ENCODE data around the gene WNT9A.
A peak's percentile ranks its signal among the peaks of the same experiment; 100 is the strongest.

WNT9A gene

GRCh38 chr1:227954163-227954850, 6.6 kb upstream of the WNT9A start:
- no peak for DNase-seq

DNA sequence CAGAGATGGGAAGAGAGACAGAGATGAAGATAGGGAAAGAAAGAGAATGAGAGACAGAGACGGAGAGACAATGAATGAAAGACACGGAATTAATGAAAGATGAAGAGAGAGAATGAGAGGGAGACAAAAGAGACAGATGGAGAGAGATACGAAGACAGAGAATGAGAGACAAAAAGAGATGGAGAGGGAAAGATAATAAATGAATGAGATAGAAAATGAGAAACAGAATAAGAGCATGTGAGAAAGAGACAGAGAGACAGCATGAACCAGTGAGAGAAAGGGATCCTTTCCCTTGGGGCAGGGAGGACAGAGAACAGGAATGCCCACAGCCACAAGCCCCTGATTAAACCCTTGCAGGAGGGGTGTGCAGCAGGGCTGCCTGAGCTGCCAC, 5.3 kb upstream of the WNT9A start:
- no peak for DNase-seq

GRCh38 chr1:227952374-227953021, 4.8 kb upstream of the WNT9A start:
- DNase-seq, result no peak

- DNase-seq, result no peak
Observed at GRCh38 chr1:227951624-227952373, 4.1 kb upstream of the WNT9A start.

DNA sequence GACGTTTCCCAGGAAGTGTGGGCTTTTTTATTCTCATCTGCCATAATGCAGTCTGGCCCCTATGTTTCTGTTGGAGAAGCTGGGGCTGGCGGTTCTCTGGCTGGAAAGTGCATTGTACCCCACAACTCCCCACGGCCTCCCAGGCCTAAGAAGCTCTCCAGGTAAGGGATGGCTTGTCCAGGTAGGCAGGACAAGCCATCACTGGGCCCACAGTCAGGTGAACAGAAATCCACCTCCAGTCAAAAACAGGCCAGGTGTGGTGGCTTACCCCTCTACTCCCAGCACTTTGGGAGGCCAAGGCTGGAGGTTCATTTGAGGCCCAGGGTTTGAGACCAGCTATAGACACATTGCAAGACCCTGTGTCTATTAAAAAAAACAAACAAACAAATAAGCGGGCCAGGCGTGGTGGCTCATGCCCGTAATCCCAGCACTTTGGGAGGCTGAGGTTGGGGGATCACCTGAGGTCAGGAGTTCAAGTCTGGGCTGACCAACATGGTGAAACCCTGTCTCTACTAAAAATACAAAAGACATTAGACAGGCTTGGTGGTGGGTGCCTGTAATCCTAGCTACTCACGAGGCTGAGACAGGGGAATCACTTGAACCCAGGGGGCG, 3.1 kb upstream of the WNT9A start:
- no peak for DNase-seq

DNA sequence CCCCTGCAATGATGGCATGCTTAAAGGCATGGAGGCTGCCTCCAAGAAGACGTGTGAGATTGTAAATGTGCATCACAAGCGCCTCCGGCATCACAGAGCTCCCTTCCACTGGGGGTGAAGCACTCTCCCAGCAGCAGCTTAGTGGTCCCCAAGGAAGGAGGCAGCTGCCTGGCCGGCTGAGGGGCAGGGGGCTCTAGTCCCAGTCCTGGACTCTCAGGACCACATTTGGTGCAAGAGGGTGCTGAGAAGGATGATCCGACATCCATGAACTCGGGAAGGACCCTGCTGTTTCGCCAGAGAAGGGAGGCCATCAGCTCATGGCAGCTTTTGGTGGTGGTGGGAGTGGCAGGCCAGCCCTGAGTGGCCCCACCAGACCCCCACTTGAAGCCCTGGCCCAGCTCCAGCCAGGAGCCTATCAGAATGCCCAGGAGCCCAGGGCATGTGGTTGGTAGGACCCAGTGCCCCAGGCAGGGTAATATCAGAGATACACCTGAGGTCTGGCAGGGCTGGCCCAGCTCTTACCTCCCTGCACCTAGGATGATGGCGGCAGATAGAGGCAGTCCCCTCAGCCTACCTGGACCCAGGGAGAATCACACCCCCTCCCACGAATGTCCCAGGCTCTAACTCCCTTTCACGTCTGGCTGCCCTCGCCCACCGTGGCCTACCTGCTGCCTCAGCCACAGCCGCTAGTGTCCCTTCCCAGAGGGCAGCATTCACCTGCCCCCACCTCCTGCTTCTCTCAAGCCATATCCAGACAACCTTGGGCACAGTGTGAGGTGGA, 2.4 kb upstream of the WNT9A start:
- DNase-seq, result no peak

GRCh38 chr1:227949341-227949921, 1.7 kb upstream of the WNT9A start:
- DNase-seq, result no peak

GRCh38 chr1:227948493-227949260, 945 bp upstream of the WNT9A start:
- no peak for DNase-seq

- no peak for DNase-seq
Observed at GRCh38 chr1:227947386-227947675, 401 bp downstream of the WNT9A start.

GRCh38 chr1:227946624-227947385, 927 bp downstream of the WNT9A start:
- no peak for DNase-seq

- DNase-seq, result no peak
Observed at GRCh38 chr1:227945891-227946623, 1.7 kb downstream of the WNT9A start.

DNA sequence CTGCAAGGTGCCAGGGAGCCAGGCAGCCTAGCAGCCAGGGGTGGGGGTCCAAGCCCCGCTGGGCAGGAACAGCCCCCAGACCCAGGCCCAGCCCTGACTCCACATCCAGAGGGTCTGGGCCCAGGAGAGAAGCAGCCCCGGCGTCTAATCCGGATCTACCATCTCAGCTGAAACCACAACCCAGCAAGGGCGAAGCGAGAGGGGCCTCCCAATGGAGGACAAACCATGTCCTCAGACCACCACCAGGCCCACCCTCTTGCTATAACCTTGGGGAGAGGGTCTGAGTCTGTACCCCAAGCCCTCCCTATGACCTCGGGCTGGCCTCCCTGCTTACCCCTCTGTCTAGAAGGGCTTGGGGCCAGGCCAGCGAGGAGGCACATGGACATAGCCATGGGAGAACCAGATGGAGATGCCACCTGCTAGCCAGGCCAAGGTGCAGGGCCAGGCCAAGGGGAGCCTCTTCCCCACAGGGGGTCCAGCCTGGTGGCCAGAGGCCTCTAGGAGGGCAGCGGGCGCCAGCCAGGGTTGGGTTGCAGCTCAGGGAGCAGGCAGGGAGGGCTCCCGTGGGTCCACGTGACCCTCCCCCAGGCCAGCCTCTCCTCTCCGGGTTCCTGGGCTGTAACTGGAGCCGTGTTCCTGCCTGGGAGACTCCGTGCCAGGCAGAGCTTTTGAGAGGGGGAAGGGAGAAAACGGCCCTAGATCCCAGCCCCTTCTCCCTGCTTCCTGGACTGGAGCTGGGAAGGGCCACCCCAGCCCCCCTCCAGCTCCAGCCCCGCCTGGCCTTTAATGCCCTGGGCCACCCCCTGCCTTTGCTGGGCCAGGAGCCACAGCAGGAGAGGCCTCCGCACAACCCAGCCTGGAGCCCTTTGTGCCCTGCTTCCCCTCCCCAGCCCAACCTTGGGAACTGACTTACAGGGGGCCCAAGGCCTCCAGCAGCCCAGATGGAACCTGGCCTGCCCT, 2.5 kb downstream of the WNT9A start:
- DNase-seq, result peak; percentile 16

DNA sequence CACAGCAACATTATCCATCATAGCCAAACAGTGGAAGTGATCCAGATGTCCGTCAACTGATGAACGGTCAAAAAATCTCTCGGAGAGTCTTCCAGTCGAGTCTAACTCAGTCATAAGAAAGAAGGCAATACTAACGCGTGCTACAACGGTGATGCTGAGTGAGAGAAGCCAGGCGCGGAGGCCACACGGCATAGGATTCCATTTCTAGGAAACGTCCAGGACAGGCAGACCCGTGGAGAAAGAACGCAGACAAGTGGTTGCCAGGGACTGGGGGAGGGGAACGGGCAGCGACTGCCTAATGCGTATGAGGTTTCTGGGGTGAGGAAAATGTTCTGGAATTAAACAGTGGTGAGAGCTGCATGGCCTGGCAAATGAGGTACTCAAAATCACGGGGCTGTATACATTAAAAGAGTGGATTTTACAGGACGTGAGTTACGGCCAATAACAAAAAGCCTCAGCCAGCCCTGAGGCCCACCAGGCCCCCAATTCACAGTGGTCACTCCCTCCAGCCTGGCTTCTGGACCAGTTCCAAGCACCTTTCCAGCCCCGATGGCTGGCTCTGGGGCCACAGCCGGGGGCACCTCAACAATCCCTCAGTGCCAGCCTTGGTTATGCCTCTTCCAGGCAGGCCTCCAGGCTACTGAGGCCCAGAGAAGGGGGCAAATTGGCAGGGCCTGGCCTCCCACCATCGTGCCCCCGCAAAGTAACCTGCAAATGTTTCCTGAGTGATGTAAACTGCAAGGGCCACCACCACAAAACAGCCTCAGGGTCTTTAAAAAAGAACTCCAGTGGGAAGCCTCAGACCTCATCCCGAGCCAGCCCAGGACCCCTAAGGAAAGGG, 3.4 kb downstream of the WNT9A start:
- no peak for DNase-seq

DNA sequence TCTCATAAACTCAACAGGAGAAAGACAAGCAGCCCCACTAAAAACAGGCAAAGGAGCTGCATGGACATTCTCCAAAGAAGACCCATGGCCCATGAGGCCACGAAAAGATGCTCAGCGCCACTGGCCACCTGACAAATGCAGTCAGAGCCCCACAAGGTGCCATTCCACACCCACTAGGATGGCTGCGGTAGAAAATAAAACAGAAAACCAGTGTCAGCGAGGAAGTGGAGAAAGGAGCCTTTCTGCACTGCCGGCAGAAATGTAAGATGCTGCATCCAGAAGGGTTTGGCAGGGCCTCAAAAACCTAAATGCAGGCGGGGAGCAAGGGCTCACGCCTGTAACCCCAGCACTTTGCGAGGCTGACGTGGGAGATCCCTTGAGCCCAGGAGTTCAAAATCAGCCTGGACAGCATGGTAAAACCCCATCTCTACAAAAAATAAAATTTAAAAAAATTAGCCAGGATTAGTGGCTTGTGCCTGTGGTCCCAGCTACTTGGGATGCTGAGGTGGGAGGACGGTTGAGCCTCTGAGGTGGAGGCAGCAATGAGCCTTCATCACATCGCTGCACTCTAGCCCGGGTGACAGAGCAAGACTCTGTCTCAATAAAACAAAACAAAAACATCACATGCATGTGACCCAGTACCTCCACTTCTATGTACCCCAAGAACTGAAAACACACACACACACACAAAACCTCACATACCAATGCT, 4.2 kb downstream of the WNT9A start:
- no peak for DNase-seq

GRCh38 chr1:227942716-227943261, 4.9 kb downstream of the WNT9A start:
- DNase-seq, result no peak

DNA sequence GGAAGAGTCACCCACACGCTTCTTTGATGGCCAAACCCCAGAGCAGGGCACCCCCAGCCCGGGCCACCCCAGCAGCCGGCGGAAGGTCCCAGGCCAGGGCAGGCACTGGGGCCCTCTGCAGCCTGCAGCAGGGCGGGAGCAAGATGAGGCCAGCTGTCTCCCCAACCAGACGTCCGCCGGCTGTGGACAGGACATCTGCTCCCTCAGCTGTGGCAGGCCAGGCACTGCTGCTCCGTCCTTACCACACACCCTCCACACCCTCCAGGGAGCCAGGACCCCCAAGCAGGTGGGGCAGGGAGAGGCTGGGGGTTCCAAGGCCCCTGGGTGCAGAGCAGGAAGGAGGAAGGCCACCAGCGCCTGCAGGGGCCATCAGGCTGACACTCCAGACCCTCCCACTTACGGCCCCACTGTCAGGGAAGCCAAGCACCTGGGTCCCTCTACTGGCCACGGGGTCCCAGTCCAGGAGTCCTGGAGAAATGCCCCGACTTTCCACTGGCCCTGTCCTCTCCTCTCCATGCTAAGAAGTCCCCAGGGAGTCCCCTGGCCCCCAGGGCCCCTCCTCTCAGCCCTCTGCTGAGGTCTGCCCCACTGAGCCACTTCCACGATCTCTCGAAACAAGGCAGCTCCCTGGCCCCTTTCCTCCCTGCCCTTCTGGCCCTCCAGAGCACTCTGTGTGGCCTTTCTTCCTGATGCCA, 5.6 kb downstream of the WNT9A start:
- DNase-seq, result no peak

Measured in NCI-H187 treated with DMSO at 0.1 percent for 48 hours (cell line).